ENCODE results near the gene ADCY4. TPM values are rescaled to one million over a fixed set of nuclear protein-coding genes. Genes with fewer than 3 reads are reported as not detected.

ADCY4 gene
- total RNA-seq, 1 experiment from 2014 or later: 0.40 TPM

DNA sequence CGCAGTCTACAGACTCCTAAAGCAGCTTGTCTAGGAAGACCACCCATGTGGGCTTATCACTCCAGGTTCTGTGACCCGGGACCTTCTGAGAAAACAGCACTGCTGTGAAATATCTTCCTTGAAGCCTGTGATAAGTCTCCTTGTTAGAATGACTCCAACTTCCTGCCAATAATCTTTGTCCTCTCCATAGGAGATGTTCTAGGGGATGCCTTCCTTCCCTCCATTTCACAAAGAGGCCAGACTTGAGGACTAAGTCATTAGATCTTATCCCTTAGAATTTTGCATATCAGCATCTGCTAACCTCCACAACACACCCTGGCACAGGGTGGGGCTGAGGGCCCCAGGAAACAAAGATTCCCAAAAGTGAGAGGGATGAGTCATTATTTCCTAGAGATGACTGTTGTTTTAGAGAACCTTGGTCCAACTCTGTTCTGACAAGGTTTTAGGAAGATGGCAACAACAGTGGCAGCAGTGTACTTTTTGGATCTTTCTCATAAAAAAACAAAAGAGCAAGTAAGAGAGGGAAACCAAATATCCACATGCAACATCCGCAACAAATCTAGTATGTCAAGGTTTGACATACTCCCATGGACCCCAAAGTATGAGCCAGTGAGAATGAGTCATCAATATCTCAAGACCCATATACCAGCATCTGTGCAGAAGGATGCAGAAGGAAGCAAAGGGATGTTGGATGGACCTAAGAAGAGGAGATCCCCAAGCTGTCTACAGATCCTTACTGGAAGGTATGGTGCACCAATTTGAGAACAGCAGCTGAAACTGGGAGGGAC lies 17.5 kb downstream of the ADCY4 start:
- no peak for DNase-seq (ENCODE audit: extremely low read depth, low read depth)

GRCh38 chr14:24316597-24316950 lies 18.3 kb downstream of the ADCY4 start:
- DNase-seq (ENCODE audit: extremely low read depth, low read depth): no peak

GRCh38 chr14:24315807-24316596 lies 18.9 kb downstream of the ADCY4 start:
- DNase-seq (ENCODE audit: extremely low read depth, low read depth): no peak

GRCh38 chr14:24315243-24315806 lies 19.5 kb downstream of the ADCY4 start:
- DNase-seq (ENCODE audit: extremely low read depth, low read depth): no peak

DNA sequence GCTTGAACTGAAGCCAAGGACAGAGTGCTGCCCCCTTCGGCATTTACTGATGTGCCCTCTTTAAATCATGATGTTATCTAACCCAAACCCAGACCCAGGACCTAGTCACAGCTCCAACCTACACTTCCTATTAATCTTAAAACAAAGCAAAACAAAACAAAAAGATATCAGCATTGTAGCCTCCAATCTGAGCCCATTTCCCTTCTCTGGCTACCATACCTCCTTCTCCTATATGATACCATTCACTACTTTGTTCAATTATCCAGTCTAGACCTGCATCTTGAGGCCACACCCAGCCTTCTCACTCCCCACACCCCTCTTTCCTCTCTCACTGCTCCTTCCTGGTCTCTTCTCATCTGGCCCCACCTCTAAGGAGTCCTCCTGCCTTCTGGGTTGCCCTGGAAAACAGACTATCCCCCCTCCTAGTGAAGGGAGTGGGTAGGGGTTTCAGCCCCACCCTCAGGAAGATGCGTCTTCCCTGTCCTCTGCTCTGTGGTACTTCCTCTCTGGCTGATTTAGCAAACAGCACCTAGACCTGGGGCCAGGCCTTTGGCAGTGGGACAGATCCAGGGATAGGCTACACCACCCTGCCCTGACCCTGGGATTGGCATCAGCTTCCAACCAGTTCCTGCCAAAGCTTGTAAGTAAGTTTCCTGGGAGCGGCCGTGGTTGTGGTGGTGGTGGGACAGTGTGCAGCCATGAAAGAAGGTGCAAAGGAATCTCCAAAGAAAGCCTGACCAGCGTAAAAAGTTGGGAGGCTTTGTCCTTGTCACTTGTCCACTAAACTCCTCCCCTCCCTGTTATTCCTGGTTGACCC lies 20.3 kb downstream of the ADCY4 start:
- DNase-seq (ENCODE audit: extremely low read depth, low read depth): no peak

- DNase-seq (ENCODE audit: extremely low read depth, low read depth): no peak
Observed at GRCh38 chr14:24313913-24314312, 21.0 kb downstream of the ADCY4 start.

DNA sequence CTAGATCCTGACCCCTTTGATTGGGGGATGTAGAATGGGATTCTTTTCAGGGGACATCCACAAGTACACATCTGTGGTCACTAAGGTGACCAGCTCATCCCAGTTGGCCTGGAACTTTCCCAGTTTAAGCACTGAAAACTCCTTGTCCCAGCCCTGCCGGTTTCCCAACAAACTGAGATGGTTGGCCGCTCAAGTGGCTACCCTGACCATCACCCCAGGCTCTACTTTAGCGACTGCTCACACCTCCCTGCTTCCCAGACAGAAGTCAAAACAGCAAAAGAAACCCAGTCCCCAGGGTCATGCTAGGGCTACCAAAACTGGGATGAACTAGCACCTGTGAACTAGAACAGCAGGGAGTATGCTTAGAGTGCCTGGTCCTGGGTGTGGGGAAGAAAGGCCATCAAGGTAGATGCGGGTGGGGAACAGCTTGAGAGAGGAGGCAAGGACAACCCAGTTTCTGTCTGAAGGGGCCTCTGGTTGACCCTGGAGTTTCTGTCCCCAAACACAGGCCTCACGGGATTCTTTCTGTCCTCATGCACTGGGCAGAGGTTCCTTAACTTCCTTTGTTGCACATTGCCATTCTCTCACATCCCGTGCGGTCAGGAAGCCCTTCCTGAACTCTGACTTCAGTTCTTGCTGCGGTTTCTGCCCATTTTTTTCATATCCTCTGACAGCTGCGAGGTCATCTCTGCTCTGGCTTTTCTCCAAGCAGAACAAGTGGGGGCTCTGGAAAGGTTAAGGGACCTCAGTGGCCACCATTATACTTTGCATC lies 21.9 kb downstream of the ADCY4 start:
- DNase-seq (ENCODE audit: extremely low read depth, low read depth): no peak

GRCh38 chr14:24311837-24312615 lies 22.8 kb downstream of the ADCY4 start:
- DNase-seq (ENCODE audit: extremely low read depth, low read depth): no peak

DNA sequence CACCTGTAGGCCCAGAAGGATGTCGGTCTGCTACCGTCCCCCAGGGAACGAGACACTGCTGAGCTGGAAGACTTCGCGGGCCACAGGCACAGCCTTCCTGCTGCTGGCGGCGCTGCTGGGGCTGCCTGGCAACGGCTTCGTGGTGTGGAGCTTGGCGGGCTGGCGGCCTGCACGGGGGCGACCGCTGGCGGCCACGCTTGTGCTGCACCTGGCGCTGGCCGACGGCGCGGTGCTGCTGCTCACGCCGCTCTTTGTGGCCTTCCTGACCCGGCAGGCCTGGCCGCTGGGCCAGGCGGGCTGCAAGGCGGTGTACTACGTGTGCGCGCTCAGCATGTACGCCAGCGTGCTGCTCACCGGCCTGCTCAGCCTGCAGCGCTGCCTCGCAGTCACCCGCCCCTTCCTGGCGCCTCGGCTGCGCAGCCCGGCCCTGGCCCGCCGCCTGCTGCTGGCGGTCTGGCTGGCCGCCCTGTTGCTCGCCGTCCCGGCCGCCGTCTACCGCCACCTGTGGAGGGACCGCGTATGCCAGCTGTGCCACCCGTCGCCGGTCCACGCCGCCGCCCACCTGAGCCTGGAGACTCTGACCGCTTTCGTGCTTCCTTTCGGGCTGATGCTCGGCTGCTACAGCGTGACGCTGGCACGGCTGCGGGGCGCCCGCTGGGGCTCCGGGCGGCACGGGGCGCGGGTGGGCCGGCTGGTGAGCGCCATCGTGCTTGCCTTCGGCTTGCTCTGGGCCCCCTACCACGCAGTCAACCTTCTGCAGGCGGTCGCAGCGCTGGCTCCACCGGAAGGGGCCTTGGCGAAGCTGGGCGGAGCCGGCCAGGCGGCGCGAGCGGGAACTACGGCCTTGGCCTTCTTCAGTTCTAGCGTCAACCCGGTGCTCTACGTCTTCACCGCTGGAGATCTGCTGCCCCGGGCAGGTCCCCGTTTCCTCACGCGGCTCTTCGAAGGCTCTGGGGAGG lies 23.9 kb downstream of the ADCY4 start, which contains the start of gene LTB4R:
Gene LTB4R, plus strand, starts transcription at position 857 of the 959 bp plus-strand sequence. CDS start 4,150 bp downstream, outside the sequence.
- DNase-seq (ENCODE audit: extremely low read depth, low read depth): no peak

DNA sequence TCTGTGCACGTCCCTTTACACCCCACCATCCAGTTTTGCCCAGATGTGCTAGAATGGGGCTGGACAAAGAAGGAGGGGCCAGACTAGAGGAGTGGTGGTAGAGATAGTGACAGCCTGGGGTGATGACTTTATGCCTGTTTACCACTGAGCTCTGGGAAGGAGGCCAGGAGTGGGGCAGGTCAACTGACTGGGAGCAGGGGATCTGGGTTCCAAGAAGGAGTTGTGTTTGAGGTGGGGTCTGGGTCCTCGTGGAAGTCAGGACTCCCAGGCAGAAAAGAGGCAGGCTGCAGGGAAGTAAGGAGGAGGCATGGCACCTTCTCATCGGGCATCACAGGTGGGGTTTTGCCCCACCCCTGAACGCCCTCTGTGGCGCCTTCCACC lies 24.6 kb downstream of the ADCY4 start:
- DNase-seq (ENCODE audit: extremely low read depth, low read depth): no peak

DNA sequence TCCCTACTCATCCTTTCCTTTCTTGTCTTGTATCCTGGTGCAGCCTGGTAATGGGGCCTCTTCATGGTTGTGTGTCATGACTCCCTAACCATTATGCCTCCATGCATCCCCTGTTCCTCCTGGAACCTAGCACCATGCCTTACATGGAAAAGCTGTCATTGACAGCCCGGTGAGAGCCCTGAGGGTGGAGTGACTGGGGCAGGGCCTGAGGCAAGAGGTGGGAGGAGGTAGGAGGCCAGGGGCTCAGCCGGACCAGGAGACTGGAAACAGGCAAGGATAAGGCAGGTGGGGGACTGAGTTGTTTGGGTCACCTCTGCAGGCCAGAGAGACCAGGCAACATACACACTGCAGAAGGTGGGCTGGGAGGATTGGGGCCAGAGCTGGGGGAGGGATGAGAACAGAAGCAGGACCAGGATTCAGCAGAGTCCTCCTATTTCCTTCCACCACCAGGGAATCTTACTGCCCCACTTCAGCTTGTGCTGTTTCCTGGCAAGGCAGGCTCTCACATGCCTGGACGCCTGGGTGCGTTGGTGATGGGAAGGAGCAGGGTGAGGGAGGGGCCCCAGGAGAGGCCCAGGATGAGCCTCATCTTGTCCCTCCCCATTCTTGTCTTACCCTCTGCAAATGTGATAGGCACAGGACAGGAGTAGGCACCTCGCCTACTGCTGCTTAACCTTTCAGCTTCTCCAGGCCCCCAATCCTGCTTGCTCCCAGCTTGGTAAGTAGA lies 25.2 kb downstream of the ADCY4 start, which contains the start of gene LTB4R2:
Gene LTB4R2, plus strand, starts transcription at position 603 of the 727 bp plus-strand sequence. CDS start 525 bp downstream, outside the sequence.
- DNase-seq (ENCODE audit: extremely low read depth, low read depth): no peak

DNA sequence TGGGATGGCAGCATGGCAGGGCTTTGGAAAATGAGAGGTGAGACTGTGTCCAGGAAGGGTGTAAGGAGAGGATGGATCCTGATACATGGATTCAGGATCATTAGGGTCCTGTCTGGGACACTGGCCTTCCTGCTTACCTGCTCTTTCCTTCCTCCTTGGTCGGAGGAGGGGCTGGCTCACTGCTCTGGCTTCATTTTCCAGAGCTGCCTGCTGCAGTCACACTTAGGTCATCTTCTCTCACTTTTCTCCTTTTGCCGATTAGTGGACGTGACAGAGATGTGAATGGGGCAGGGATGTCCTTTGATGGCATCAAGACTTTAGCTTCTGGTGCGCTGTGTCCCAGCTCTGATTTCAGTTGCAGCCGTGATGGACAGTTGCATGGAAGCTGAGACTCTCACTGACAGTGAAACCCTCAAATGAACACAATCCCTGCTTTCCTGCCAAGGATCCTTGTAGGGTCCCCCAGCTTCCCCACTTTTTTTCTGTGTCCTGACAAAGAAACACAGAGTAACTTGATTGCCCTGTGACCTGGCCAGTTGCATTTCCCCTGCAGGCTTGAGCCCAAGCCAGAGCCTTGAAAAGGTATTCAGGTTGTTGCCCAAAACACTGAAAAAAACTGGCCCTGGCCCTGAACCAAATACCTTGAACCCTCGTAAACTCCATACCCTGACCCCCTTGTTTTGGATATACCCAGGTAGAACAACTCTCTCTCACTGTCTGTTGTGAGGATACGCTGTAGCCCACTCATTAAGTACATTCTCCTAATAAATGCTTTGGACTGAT lies 26.3 kb downstream of the ADCY4 start:
- no peak for DNase-seq (ENCODE audit: extremely low read depth, low read depth)

DNA sequence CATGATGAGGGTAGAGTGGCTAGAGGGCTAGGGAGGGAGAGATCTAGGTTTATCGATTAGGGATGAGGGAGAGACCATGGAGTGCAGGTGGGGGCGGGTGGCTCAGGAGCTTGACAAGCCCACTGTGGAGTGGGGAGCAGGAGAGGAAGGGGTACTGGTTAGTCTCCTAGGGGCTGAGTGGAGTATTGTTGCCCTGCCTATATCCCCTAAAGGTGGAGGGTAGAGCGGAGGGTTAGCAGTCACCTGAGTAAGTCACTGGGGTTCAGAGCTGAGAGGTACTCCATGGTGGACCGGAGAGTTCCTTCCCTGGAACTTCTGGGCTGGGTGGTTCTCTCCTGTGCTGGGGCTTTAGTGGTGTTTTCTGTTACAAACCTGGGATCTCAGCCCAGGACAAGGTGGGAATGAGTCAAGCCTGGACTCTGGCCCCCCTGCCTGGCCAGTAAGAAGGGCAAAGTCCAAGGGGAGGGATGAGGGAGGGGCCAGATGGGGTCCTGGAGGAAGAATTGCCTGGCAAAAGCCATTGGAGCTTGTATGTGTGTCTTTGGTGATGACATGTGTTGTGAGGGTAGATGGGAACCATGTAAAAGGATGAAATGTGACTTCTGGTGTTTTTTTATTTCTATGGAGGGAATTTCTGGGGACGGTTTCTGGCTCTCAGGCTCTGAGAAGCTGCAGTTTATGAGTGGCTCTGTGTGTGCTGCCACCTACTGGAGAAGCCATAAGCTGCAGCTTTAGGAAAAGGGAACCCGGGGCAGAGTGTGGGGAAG lies 27.1 kb downstream of the ADCY4 start, which contains the start of gene CIDEB:
Gene CIDEB, minus strand, starts transcription at position 403 of the 767 bp plus-strand sequence. Its CDS starts 119 bp downstream, at position 284.
- DNase-seq (ENCODE audit: extremely low read depth, low read depth): peak; percentile 58

- DNase-seq (ENCODE audit: extremely low read depth, low read depth): no peak
Observed at GRCh38 chr14:24307156-24307574, 27.7 kb downstream of the ADCY4 start.

DNA sequence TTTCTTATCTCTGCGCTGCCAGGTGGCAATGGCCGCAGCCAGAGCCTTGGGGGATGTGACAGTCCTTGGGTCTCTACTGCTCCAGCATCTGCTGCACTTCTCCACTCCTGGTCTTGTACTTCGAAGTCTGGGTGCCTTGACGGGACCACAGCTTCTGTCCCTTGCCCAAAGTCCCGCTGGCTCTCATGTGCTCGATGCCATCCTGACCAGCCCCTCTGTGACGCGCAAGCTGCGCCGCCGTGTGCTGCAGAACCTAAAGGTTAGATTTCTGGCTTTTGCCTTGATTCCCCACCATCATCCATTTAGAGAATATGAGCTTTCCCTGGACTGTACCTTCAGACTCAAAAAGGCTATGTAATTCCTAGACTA lies 30.9 kb downstream of the ADCY4 start:
- DNase-seq (ENCODE audit: extremely low read depth, low read depth): no peak
